ENCODE results near the gene ABCB8. TPM values are rescaled to one million over a fixed set of nuclear protein-coding genes. Genes with fewer than 3 reads are reported as not detected.

The ABCB8 gene
- total RNA-seq, 1 donor from 2014 or later = 38.1 TPM

- Mint-ChIP-seq H3K36me3 (ENCODE audit: unreplicated experiment) (no peaks in the 10 kb centered on the region), H3K4me1 (ENCODE audit: unreplicated experiment) (peaks cover 12% of the 10 kb centered on the region), H3K27me3 (ENCODE audit: unreplicated experiment) (peaks cover 2% of the 10 kb centered on the region), H3K4me3 (ENCODE audit: unreplicated experiment) (no peak within 1 kb of the TSS), H3K27ac (ENCODE audit: unreplicated experiment) (no peak within 1 kb of the TSS), H3K9me3 (ENCODE audit: unreplicated experiment) (peaks cover 8% of the 10 kb centered on the region)
- DNase-seq (ENCODE audit: extremely low spot score, unreplicated experiment) = no peak
- TF ChIP-seq, protein P1, sequence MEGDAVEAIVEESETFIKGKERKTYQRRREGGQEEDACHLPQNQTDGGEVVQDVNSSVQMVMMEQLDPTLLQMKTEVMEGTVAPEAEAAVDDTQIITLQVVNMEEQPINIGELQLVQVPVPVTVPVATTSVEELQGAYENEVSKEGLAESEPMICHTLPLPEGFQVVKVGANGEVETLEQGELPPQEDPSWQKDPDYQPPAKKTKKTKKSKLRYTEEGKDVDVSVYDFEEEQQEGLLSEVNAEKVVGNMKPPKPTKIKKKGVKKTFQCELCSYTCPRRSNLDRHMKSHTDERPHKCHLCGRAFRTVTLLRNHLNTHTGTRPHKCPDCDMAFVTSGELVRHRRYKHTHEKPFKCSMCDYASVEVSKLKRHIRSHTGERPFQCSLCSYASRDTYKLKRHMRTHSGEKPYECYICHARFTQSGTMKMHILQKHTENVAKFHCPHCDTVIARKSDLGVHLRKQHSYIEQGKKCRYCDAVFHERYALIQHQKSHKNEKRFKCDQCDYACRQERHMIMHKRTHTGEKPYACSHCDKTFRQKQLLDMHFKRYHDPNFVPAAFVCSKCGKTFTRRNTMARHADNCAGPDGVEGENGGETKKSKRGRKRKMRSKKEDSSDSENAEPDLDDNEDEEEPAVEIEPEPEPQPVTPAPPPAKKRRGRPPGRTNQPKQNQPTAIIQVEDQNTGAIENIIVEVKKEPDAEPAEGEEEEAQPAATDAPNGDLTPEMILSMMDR (IDR thresholded peaks at IDR 0.05) = no peak
Measured at GRCh38 chr7:150990416-150991186, 37.6 kb upstream of the ABCB8 start, which contains the start of gene NOS3. Gene NOS3, plus strand, starts transcription at chr7:150991017. Its CDS starts 2,787 bp downstream, at chr7:150993804.

GRCh38 chr7:150992051-150992640, 36.1 kb upstream of the ABCB8 start:
- H3K36me3 Mint-ChIP-seq (ENCODE audit: unreplicated experiment) = no peaks in the 10 kb centered on the region
- no peak for DNase-seq (ENCODE audit: extremely low spot score, unreplicated experiment)
- TF ChIP-seq, protein P1 (IDR thresholded peaks at IDR 0.05) = no peak
- peaks cover 8% of the 10 kb centered on the region for H3K9me3 Mint-ChIP-seq (ENCODE audit: unreplicated experiment)
- H3K4me1 Mint-ChIP-seq (ENCODE audit: unreplicated experiment) = peaks cover 10% of the 10 kb centered on the region
- no peak overlapping the region for H3K4me3 Mint-ChIP-seq (ENCODE audit: unreplicated experiment)
- H3K27ac Mint-ChIP-seq (ENCODE audit: unreplicated experiment) = no peak overlapping the region
- H3K27me3 Mint-ChIP-seq (ENCODE audit: unreplicated experiment) = no peaks in the 10 kb centered on the region

GRCh38 chr7:150992833-150993302, 35.4 kb upstream of the ABCB8 start:
- TF ChIP-seq, protein P1 (IDR thresholded peaks at IDR 0.05) = no peak
- H3K9me3 Mint-ChIP-seq (ENCODE audit: unreplicated experiment) = peaks cover 8% of the 10 kb centered on the region
- H3K27me3 Mint-ChIP-seq (ENCODE audit: unreplicated experiment) = no peaks in the 10 kb centered on the region
- H3K4me3 Mint-ChIP-seq (ENCODE audit: unreplicated experiment) = no peak overlapping the region
- DNase-seq (ENCODE audit: extremely low spot score, unreplicated experiment) = no peak
- H3K36me3 Mint-ChIP-seq (ENCODE audit: unreplicated experiment) = no peaks in the 10 kb centered on the region
- peaks cover 10% of the 10 kb centered on the region for H3K4me1 Mint-ChIP-seq (ENCODE audit: unreplicated experiment)
- H3K27ac Mint-ChIP-seq (ENCODE audit: unreplicated experiment) = no peak overlapping the region

DNA sequence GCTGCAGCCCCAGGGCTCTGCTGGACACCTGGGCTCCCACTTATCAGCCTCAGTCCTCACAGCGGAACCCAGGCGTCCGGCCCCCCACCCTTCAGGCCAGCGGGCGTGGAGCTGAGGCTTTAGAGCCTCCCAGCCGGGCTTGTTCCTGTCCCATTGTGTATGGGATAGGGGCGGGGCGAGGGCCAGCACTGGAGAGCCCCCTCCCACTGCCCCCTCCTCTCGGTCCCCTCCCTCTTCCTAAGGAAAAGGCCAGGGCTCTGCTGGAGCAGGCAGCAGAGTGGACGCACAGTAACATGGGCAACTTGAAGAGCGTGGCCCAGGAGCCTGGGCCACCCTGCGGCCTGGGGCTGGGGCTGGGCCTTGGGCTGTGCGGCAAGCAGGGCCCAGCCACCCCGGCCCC, 34.7 kb upstream of the ABCB8 start:
- TF ChIP-seq, protein P1 (IDR thresholded peaks at IDR 0.05) = no peak

DNA sequence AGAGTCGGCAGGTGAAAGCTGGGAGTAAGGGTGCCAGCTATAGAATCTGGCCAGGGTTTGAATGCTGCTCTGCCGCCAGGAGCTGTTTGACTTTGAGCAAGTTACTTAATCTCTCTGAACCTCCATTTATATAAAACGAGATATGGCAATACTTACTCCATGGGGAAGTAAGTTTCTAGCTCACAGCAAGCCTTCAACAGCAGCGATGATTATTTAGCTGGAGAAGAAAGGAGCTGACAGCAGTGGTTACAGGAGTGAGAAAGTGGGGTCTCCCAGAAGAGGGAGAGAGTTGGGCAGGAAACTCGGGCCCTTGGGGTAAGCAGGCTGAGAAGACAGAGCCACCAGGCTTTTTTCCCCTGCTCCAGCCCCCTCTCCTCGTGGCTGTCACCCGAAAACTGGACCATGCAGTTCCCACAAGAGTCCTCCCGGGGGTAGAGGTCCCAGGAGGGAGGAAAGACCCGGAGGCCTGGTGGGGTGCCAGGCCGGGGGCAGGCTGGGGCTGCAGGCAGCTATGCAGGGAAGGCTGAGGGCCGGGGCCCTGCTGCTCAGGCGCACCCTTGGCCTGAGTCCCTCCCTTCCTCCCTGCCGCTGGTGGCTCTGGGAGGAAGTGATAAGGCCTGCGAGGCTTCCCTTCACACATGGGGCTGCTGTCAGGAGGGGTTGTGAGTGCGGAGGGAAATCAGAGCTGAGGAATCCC, 34.0 kb upstream of the ABCB8 start:
- no peak overlapping the region for H3K27ac Mint-ChIP-seq (ENCODE audit: unreplicated experiment)
- no peak for DNase-seq (ENCODE audit: extremely low spot score, unreplicated experiment)

More for the DNA sequence above, 34.7 kb upstream of the ABCB8 start:
- H3K27ac Mint-ChIP-seq (ENCODE audit: unreplicated experiment) = no peak overlapping the region
- H3K4me3 Mint-ChIP-seq (ENCODE audit: unreplicated experiment) = no peak overlapping the region
- DNase-seq (ENCODE audit: extremely low spot score, unreplicated experiment) = no peak
- peaks cover 4% of the 10 kb centered on the region for H3K4me1 Mint-ChIP-seq (ENCODE audit: unreplicated experiment)
- peaks cover 8% of the 10 kb centered on the region for H3K9me3 Mint-ChIP-seq (ENCODE audit: unreplicated experiment)
- no peaks in the 10 kb centered on the region for H3K36me3 Mint-ChIP-seq (ENCODE audit: unreplicated experiment)
- H3K27me3 Mint-ChIP-seq (ENCODE audit: unreplicated experiment) = no peaks in the 10 kb centered on the region

More for the DNA sequence above, 34.0 kb upstream of the ABCB8 start:
- TF ChIP-seq, protein P1 (IDR thresholded peaks at IDR 0.05) = no peak
- Mint-ChIP-seq H3K36me3 (ENCODE audit: unreplicated experiment) (no peaks in the 10 kb centered on the region), H3K4me1 (ENCODE audit: unreplicated experiment) (no peaks in the 10 kb centered on the region), H3K9me3 (ENCODE audit: unreplicated experiment) (peaks cover 8% of the 10 kb centered on the region), H3K4me3 (ENCODE audit: unreplicated experiment) (no peak overlapping the region), H3K27me3 (ENCODE audit: unreplicated experiment) (no peaks in the 10 kb centered on the region)

Data from osteocyte (in vitro differentiated cells).